HG03097 (cell line): Measurements from ENCODE around the gene BACE1.
"Not testable (repeated sequence)": the region's sequence is repeated elsewhere in the genome, so short reads cannot be mapped to it uniquely, and the experiment has no call there.

Experiments
- ATAC-seq: cut with Tn5 transposase; IDR thresholded peaks from one replicate; pipeline ENCODE4 v1.9.1; 2021; ENCODE audit not compliant: unreplicated experiment, low FRiP score

Gene BACE1

GRCh38 chr11:117279711-117280376 is 36.2 kb downstream of the BACE1 start:
- ATAC-seq = no peak

GRCh38 chr11:117278347-117278746 is 37.7 kb downstream of the BACE1 start:
- no peak for ATAC-seq

- ATAC-seq = no peak
These were observed 42.3 kb downstream of the BACE1 start for GRCh38 chr11:117273550-117274289.

GRCh38 chr11:117272175-117272574 is 43.9 kb downstream of the BACE1 start:
- not testable (repeated sequence) for ATAC-seq

GRCh38 chr11:117271208-117271607 is 44.8 kb downstream of the BACE1 start:
- ATAC-seq = no peak

GRCh38 chr11:117269856-117270255 is 46.2 kb downstream of the BACE1 start:
- ATAC-seq = no peak

GRCh38 chr11:117265745-117266144 is 50.3 kb downstream of the BACE1 start:
- no peak for ATAC-seq

- ATAC-seq = not testable (repeated sequence)
These were observed 51.3 kb downstream of the BACE1 start for GRCh38 chr11:117264624-117265323.

- ATAC-seq = no peak
These were observed 56.6 kb downstream of the BACE1 start for GRCh38 chr11:117259417-117259816.

GRCh38 chr11:117258576-117258975 is 57.5 kb downstream of the BACE1 start:
- no peak for ATAC-seq

GRCh38 chr11:117256573-117256972 is 59.5 kb downstream of the BACE1 start:
- ATAC-seq = no peak

GRCh38 chr11:117255966-117256365 is 60.1 kb downstream of the BACE1 start:
- ATAC-seq = no peak

GRCh38 chr11:117251506-117251905 is 64.5 kb downstream of the BACE1 start:
- no peak for ATAC-seq

GRCh38 chr11:117249571-117249970 is 66.5 kb downstream of the BACE1 start:
- ATAC-seq = no peak

- ATAC-seq = no peak
These were observed 67.7 kb downstream of the BACE1 start for GRCh38 chr11:117248341-117248740.

GRCh38 chr11:117239295-117239694 is 76.8 kb downstream of the BACE1 start:
- ATAC-seq = no peak

- no peak for ATAC-seq
These were observed 77.8 kb downstream of the BACE1 start for GRCh38 chr11:117238221-117238620.
